ENCODE results near the gene GOLM1. TPM values are rescaled to one million over a fixed set of nuclear protein-coding genes. Genes with fewer than 3 reads are reported as not detected.

Gene GOLM1
- total and polyA plus RNA-seq, 9 of the 15 experiments (the other 6 are each of a cell fraction or from before 2014, with no cell fraction given): 0.09 to 0.96 (median 0.40) TPM; not detected in 4

DNA sequence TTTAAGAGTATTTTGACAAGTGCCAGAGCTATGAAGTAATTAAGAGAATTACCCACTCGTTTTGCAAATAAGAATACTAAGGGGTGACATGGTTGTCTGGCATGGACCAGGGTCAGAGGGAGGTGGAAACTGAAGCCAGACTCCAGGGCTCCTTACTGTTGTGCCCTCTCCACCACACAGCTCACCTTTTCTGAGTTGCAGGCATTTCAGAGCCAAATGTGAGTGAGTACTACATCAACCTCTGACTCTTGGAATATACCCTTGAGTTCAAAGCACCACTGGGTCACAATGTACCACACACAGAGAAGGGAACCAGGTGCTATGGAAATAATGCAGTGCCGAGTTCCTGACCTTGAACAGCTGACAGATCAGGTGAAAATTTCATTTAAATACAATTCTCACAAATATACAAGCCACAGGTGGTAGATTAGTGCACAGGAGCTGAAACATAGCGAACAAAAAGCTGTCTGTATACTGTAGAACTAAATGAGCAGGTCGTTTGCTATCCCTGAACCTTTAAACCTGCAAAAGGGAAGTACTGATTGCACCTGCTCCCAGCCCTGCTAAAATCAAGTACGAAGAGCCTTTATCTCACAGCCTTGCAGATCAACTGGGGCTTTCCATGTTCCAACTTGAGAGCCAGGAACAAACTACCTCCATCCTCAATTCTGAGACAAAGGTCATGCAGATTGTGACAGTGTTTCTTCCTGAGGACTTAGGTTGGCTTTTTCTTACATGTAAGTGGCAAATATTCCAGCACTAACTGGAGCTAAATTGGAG, 57.0 kb downstream of the GOLM1 start:
- peaks cover 10 to 41% of the 10 kb centered on the region in 2 experiments; a peak in 4 of 5 replicates for H3K27me3 ChIP-seq (ENCODE audit: control insufficient read depth in 2 of 2, insufficient read depth in 2 of 2, low read length in 2 of 2)
- no peaks in the 10 kb centered on the region for H3K79me2 ChIP-seq (ENCODE audit: control insufficient read depth, insufficient read depth, low read length)
- H2AFZ ChIP-seq (ENCODE audit: low read depth, low read length): no peak overlapping the region
- WGBS (ENCODE audit: insufficient coverage, low coverage, missing lambda C conversion rate): 2% methylated on average over 5 of the region's 5 CpGs
- H3K4me1 ChIP-seq (replicated peaks in 1 of 2; ENCODE audit: control insufficient read depth in 2 of 2, insufficient read depth in 2 of 2, low read length in 2 of 2): no peaks in the 10 kb centered on the region; a peak in 1 of 5 replicates
- FAIRE-seq: no peak
- no peak for TF ChIP-seq SIRT6 (IDR thresholded peaks at IDR 0.05; ENCODE audit: low read depth, low read length)
- TF ChIP-seq, protein P1, sequence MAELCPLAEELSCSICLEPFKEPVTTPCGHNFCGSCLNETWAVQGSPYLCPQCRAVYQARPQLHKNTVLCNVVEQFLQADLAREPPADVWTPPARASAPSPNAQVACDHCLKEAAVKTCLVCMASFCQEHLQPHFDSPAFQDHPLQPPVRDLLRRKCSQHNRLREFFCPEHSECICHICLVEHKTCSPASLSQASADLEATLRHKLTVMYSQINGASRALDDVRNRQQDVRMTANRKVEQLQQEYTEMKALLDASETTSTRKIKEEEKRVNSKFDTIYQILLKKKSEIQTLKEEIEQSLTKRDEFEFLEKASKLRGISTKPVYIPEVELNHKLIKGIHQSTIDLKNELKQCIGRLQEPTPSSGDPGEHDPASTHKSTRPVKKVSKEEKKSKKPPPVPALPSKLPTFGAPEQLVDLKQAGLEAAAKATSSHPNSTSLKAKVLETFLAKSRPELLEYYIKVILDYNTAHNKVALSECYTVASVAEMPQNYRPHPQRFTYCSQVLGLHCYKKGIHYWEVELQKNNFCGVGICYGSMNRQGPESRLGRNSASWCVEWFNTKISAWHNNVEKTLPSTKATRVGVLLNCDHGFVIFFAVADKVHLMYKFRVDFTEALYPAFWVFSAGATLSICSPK (IDR thresholded peaks at IDR 0.05; ENCODE audit: borderline replicate concordance): no peak
- TF ChIP-seq, protein P2, sequence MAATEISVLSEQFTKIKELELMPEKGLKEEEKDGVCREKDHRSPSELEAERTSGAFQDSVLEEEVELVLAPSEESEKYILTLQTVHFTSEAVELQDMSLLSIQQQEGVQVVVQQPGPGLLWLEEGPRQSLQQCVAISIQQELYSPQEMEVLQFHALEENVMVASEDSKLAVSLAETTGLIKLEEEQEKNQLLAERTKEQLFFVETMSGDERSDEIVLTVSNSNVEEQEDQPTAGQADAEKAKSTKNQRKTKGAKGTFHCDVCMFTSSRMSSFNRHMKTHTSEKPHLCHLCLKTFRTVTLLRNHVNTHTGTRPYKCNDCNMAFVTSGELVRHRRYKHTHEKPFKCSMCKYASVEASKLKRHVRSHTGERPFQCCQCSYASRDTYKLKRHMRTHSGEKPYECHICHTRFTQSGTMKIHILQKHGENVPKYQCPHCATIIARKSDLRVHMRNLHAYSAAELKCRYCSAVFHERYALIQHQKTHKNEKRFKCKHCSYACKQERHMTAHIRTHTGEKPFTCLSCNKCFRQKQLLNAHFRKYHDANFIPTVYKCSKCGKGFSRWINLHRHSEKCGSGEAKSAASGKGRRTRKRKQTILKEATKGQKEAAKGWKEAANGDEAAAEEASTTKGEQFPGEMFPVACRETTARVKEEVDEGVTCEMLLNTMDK (IDR thresholded peaks at IDR 0.05; ENCODE audit: borderline replicate concordance, insufficient read depth, low read depth, low read length, poor library complexity, severe bottlenecking): no peak
- TF ChIP-seq ZNF143 (CRISPR knock-in tag; IDR thresholded peaks at IDR 0.05): no peak
- TF ChIP-seq, protein P3, sequence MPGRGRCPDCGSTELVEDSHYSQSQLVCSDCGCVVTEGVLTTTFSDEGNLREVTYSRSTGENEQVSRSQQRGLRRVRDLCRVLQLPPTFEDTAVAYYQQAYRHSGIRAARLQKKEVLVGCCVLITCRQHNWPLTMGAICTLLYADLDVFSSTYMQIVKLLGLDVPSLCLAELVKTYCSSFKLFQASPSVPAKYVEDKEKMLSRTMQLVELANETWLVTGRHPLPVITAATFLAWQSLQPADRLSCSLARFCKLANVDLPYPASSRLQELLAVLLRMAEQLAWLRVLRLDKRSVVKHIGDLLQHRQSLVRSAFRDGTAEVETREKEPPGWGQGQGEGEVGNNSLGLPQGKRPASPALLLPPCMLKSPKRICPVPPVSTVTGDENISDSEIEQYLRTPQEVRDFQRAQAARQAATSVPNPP (IDR thresholded peaks at IDR 0.05; ENCODE audit: borderline replicate concordance, insufficient read depth, insufficient read length): no peak
- TF ChIP-seq MAFK (IDR thresholded peaks at IDR 0.05; ENCODE audit: low read length): no peak
- no peak for TF ChIP-seq TCFL5 (CRISPR knock-in tag; conservative IDR thresholded peaks at IDR 0.05)
- no peak for TF ChIP-seq RCOR1 (IDR thresholded peaks at IDR 0.05; ENCODE audit: borderline replicate concordance in 1 of 2, low read depth in 2 of 2, low read length in 2 of 2)
- no peak for TF ChIP-seq PCBP2 (IDR thresholded peaks at IDR 0.05; ENCODE audit: low read depth, low read length, poor library complexity, severe bottlenecking)
- no peak for TF ChIP-seq RBM34 (IDR thresholded peaks at IDR 0.05; ENCODE audit: borderline replicate concordance, insufficient read depth, low read length)
- no peak for TF ChIP-seq FOXA1 (IDR thresholded peaks at IDR 0.05; ENCODE audit: borderline replicate concordance)
- TF ChIP-seq CBFA2T2 (conservative IDR thresholded peaks at IDR 0.05): no peak
- TF ChIP-seq, protein P4, sequence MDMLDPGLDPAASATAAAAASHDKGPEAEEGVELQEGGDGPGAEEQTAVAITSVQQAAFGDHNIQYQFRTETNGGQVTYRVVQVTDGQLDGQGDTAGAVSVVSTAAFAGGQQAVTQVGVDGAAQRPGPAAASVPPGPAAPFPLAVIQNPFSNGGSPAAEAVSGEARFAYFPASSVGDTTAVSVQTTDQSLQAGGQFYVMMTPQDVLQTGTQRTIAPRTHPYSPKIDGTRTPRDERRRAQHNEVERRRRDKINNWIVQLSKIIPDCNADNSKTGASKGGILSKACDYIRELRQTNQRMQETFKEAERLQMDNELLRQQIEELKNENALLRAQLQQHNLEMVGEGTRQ (CRISPR knock-in tag; IDR thresholded peaks at IDR 0.05): no peak
- no peak for TF ChIP-seq IFI16 (CRISPR knock-in tag; IDR thresholded peaks at IDR 0.05)
- TF ChIP-seq TEAD2 (tag; IDR thresholded peaks at IDR 0.05): no peak
- TF ChIP-seq CXXC5 (CRISPR knock-in tag; IDR thresholded peaks at IDR 0.05): no peak
- no peak overlapping the region for H3K9ac ChIP-seq (ENCODE audit: insufficient read depth in 1 of 2, low read depth in 2 of 2, low read length in 2 of 2)
- DNase-seq (ENCODE audit: extremely low read depth in 1 of 4, low spot score in 3 of 4): no peak
- no peak overlapping the region for H3K27ac ChIP-seq (ENCODE audit: extremely low read depth, low read depth, low read length)
- H3K9me1 ChIP-seq (ENCODE audit: control insufficient read depth, insufficient read depth, low read length): no peaks in the 10 kb centered on the region
- intact Hi-C loops (cut with micrococcal nuclease) (no loop called here), in situ Hi-C loops (cut with MboI) (no loop called here)
- no TSS peak for BruUV-seq (replicated peaks)
- POLR2A ChIA-PET: interaction anchor here (0.8 kb wide), 1 partner anchor 18 kb away, joined by 3 read pairs; no protein-coding TSS in a partner anchor
- H4K20me1 ChIP-seq (replicated peaks; ENCODE audit: control insufficient read depth, insufficient read depth, low read length): 0 out of 2 replicates have a peak, but pooled peaks cover 5% of the 10 kb centered on the region
- no peaks in the 10 kb centered on the region for H3K9me3 ChIP-seq (replicated peaks; ENCODE audit: control insufficient read depth, insufficient read depth, low read depth, low read length)
- H3K36me3 ChIP-seq (ENCODE audit: control insufficient read depth, insufficient read depth, low read length): no peaks in the 10 kb centered on the region
- no peak overlapping the region for H3K4me2 ChIP-seq (ENCODE audit: insufficient read depth, low read length)
- CTCF ChIA-PET (ENCODE audit: low intra/inter-chr PET ratio): no interaction called here
- H3K4me3 ChIP-seq: no peak overlapping the region
- ATAC-seq: no peak

All from K562 (cell line).